GM12874 (cell line): ENCODE data around the gene TBX22.

Experiments used
- CTCF ChIP-seq: IDR thresholded peaks from 2 replicates; pipeline ENCODE4 v1.5.1; 2011; ENCODE audit warnings: low read depth, mild to moderate bottlenecking, control low read depth, low read length, moderate library complexity; ENCODE audit not compliant: insufficient read depth

Gene TBX22

GRCh38 chrX:80014141-80014940, at the start of gene TBX22:
Gene TBX22 (plus strand): TSS chrX:80014753. CDS start chrX:80022270, 7,517 bp downstream.
- no peak for TF ChIP-seq CTCF

- TF ChIP-seq CTCF: no peak
These were observed 38.9 kb upstream of the TBX22 start for GRCh38 chrX:79975605-79976004.

- no peak for TF ChIP-seq CTCF
These were observed 10.1 kb upstream of the TBX22 start for GRCh38 chrX:80004458-80004857.

GRCh38 chrX:80011522-80011921, 3.0 kb upstream of the TBX22 start:
- TF ChIP-seq CTCF: no peak

- no peak for TF ChIP-seq CTCF
These were observed 1.6 kb downstream of the TBX22 start for GRCh38 chrX:80016182-80016581.

GRCh38 chrX:80021621-80022020, 7.1 kb downstream of the TBX22 start:
- no peak for TF ChIP-seq CTCF

- no peak for TF ChIP-seq CTCF
These were observed 7.9 kb downstream of the TBX22 start for GRCh38 chrX:80022363-80023031.
